GM10847 (cell line): ENCODE results near the gene NR3C2.

Experiments
- POLR2A ChIP-seq: IDR thresholded peaks from 2 replicates; pipeline ENCODE4 v1.6.1; 2011; ENCODE audit not compliant: insufficient read length; ENCODE audit errors: extremely low read depth

The NR3C2 gene

DNA sequence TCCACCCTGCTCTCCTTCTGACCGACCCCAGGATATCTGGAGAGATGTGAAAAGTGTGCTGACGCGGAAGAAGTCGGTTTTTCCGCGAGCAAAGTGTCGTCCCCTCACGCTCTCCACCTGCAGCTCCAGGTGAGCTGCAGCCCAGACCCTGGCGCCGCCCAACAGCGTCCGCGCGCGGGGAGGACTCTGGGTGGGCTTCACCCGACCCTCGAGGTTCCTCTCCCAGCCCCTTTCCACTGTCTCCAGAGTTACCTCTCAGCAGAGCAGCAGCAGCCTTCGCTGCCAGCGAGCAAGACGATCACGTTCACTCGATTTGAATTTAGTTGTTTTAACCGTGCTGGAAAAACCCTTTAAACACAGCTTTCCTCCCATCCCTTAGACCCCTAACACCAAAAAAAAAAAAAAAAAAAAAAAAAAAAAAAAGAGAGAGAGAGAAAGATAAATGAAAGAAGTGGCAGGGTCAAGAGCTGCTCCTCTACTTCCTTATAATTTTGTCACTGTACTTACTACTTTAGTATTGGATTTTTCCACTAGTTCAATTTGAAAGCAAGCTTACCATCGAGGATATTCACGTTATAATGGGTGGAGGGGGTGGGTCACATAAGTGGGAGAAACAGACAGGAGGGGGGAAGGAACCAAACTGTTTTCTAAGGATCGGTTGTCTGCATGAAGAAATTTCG lies 758 bp upstream of the NR3C2 start:
- TF ChIP-seq POLR2A, result no peak

DNA sequence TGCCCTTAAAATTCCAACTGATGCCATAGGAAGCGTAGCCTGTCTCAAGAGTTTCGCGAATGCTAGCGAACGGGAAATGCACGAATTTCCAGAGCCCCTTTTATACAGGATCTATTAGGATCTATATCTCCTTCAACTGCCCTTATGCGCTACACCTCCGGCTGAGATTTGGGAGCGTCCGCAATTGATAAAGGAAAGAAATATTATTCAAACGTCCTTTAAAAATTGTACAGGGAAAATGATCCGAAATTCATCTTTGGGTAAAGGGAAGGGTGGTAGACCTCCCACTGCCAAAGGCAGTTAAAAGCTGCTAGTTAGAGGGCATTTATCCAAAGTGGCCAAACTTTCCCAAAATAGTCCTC lies 609 bp downstream of the NR3C2 start:
- no peak for TF ChIP-seq POLR2A

DNA sequence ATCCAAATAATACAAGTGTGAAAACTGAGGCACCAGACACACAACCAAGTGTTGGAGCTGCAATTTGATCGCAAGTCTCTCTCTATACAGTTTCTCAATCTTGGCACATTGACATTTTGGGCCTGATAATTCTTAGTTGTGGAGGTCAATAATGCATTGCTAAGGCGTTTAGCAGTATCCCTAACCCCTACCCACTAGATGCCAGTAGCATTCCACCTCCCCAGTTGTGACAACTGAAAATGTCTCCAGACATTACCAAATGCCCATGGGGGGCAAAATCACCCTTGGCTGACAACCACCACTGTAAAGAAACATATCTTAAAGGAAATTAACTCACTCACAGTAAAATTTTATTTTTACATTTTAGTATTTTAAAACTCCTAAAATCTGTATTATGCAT lies 4.2 kb downstream of the NR3C2 start:
- TF ChIP-seq POLR2A, result no peak

DNA sequence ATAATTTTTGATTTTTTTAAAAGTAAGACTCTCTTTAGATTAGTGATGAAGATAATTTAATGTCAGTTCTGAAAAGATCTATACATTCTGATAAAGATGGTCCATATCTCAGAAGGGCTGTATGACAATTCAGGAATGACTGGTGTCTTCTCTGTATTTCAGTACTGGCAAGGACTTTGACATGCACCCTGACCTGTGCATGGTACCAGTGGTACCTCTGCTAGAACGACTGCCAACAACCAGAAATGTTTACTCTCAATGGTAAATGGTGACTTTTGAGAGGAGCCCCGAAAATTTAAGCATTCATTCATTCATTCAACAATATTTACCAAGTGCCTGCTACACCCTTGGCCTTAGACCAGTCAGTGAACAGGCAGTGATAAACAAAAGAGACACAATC lies 4.8 kb downstream of the NR3C2 start:
- TF ChIP-seq POLR2A, result no peak

DNA sequence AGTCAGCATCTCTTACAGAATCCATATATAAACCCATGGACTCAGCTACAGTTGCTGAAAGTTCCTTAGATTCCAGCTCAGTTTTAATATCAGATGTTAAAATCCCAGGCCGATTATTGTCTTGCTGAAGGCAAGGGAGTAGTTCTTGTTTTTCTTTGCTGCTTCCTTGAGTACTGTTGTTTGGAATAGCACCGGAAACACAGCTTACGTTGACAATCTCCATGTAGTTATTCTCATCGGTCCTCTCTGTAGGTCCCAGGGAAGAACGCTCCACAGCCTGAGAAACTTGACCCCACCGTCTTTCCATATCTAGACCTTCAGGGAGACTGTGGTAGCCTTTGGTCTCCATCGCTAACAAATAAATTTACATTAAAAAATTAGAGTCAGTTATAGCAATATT lies 5.7 kb downstream of the NR3C2 start:
- no peak for TF ChIP-seq POLR2A

DNA sequence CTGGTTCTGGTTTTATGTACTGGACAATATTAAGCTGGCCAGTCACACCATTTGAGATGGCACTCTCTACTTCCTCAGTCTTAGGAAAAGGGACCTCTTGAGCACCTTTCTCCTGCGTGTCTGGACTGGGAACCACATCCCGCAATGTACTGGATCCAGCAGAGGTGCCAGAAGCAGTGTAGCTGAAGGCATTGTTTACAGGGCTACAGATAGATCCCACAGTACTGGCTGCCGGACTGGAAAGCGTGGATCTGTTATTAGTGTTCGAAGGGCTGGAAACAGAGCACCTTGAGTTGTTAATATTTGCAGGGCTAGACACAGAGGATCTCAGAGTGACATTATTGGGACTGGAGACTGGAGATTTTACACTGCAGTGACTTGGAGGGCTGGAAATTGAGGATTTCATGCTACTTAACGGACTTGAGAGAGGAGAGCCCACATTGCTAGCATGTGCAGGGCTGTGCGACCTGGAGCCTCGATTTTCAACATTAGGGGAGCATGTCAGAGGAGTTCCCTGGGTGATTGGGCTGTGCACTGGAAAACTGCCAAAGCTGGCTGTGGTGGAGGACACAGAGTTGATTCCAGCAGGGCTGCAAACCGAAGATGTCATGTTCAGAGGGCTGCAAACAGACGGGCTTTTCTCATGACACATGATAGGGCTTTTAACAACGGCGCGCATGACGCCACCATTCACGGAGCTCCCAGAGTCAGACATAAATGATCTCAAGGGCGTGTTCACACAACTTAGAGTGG lies 6.4 kb downstream of the NR3C2 start:
- no peak for TF ChIP-seq POLR2A

DNA sequence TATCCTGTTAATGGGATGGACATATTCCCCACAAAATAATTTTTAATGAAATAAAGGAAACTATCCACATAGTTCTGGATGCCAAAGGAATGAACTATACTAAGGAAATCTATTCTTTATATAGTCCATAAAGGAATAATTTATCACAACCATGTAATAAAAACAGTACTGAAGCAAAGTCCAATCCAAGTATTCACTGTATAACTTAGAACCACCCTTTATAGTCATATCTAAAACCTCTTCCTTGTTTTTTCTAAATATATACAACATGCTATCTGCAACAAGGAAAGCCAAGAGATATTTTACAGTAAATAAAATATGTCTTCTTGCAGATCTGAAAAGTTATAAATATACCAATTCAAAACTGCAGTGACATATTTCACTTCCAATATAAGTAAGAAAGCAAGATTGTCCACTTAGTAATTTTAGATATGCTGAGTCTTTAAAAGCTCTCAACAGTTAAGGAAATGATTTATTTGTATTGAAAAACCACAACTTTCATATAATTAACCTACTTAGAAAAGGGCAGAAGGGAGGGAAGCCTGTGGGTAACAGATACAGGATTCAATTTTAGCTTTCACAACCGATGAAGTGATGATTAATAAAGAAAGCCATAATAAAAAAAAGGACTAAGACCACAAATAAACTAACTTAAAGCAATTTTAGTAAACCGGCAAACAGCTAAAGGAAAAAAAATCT lies 8.0 kb downstream of the NR3C2 start:
- TF ChIP-seq POLR2A, result no peak

DNA sequence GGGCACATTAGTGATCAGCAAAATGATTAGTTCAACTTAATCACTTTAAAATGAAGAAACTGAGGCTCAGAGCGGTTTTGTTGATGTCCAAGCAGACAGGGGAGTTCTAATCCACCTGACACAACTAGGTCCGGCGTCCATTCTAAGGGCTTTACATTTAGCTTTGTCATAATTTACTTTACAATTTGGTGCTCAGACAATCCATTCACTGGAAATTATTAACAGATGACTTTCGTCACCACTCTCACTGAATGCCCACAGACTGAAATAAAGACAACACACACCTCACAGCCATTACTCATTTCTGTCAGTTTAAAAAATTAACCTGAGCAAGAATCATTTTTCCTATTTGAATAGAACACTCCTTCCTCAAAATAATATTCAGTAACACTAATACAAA lies 10.8 kb downstream of the NR3C2 start:
- TF ChIP-seq POLR2A, result no peak

DNA sequence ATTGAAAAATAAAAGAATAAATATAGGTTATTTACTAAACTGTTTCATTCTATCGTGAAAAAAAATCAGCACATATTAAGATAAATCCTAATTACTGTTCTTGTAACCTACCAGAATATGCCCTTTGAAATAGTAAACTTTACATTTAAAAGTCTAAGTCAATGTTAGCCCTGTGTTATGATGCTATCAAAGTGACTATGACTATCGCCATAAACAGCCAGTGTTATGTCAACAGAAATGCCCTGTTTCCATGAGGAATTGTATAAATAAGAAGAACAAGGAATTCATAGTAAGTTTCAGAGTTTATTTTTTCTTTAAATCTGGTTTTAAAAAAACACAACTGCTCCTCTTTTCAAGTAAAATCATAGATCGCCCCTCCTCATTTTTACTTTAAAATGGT lies 11.4 kb downstream of the NR3C2 start:
- TF ChIP-seq POLR2A, result no peak

DNA sequence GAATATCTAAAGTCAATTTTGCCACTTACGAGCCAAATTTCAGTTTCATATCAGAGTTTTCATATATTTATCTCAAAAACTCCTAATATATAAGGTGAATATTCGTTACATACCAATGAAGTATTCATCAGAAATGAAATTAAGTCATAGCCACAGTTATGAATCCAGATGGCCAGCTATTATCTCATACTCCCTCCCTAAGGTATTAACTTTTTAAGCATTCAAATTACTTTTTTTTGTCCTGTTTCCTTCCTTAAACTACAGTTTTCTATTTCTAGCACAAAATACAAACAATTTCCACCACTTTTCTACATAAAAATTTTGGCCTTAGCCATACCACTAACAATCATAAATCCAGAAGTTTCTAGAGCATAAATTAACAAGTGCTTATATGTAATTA lies 13.0 kb downstream of the NR3C2 start:
- no peak for TF ChIP-seq POLR2A

DNA sequence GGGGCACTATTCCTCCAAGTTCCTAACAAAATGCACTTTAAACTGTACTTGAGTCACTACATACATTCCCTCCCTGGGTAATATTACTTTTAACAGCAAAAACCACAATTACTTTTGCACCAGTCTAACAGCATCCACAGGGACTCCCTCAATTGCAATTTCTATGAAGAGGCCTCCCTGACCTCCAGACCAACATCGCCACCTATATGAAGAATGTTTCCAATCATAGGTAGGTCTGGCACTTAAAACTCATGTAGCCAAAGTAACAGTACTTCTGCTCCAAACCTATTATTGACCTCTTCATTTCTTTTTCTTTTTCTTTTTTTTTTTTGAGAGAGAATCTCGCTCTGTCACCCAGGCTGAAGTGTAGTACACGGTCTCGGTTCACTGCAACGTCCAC lies 15.6 kb downstream of the NR3C2 start:
- TF ChIP-seq POLR2A, result no peak

DNA sequence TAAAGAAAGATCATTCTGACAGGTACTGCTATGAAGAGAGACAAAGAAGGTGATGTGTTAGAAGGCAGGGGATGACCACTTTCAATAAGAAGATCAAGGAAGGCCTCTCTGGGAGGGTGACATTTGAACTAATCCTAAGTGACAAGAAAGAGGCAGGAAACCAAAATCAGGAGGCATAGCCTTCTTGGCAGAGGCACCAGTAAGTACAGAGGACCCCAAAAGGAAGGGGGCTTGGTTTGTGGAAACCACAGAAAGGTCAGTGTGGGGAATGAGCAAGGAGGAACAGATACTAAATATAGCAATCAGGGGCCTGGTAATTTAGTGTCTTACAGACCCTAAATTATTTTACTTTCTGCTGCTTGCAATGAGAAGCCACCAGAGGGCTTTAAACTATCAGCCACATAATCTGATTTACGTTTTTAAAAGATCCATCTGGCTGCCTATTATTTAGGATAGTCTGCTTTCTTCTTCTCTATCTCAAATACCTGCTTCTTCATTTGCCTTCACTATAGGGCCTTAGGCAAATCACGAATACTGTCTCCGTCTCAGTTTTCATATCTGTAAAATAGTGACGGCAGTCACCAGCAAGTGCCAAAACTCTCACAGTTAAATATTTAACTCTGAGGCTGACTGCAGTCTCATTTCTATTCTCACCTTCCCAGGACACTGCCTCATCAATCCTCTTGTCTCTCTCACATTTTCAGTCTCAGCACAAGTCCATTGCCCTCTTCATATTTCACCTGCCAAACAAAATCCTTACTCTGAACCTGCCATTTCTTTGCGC lies 16.7 kb downstream of the NR3C2 start:
- TF ChIP-seq POLR2A, result no peak

DNA sequence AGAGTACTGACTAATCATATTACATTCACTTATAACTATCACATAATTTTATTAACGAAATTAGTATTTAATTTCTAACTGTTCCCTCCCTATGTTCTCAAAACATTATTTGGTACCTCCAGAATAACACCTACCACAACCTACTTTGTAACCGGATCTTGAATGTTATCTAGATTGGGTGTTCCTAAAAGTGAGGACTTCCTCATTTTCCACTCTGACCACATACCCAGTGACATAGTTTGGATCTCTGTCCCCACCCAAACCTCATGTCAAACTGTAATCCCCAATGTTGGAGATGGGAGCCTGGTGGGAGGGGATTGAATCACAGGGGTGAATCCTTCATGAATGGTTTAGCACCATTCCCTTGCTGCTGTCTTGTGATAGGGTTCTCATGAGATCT lies 21.8 kb downstream of the NR3C2 start:
- TF ChIP-seq POLR2A, result no peak

DNA sequence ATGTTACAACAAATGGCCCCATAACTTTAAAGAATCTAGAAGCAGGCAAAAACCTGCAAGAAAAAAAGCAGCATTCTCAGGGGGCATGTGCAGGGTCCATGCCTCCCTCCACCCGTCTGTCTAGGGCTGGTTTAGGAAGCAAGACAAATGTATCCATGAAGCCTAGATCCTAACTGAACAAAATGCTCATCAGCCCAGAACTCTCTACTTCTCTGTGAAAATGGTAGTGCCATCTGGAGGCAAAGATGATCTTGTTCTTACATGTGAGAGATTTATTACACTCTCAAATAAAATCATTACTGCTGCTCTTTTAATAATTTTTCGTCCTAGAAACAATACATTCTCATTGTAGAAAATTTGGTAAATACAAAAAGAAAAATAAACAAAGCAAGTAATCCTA lies 26.7 kb downstream of the NR3C2 start:
- no peak for TF ChIP-seq POLR2A

DNA sequence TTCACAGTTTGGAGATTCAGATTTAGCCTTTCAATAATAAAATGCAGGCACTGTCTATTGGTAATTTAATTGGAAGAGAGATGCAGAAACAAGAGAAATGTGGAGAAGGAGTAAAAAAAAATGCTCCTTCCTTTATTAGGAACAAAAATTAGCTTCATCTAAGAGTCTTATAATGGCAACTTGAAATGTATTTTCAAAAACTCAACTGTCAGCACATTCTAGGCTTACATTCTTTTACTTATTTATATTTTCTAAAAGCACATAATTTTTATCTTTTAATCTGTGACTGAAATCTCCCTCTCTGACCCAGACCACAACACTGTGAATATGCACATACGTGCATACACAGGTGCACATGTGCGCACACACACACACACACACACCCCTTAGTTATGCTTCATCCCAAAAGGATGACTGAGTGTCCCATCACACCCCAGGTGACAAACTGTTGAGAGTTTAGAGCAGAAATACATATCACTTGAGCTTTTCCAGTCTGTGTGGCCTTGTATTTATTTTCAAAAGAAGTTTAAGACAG lies 29.7 kb downstream of the NR3C2 start:
- TF ChIP-seq POLR2A, result no peak
